Epithelial cell of proximal tubule (primary cell): ENCODE measurements around the gene MAS1. TPM values are rescaled to one million over a fixed set of nuclear protein-coding genes. Genes with fewer than 3 reads are reported as not detected.

ENCODE experiments used
- DNase-seq: peaks from one replicate; pipeline ENCODE4 v3.0.0-alpha.2; 2011; ENCODE audit warnings: low read depth
- H3K4me3 ChIP-seq: 2 replicates; pipeline ENCODE4 v1.5.1; 2011; ENCODE audit warnings: low read depth, mild to moderate bottlenecking, low read length
- CTCF ChIP-seq: conservative IDR thresholded peaks from 2 replicates; pipeline ENCODE4 v1.5.1; 2012; ENCODE audit warnings: low read depth, mild to moderate bottlenecking, low read length
- total RNA-seq: library from RNA; depleted of rRNA; stranded (reverse); fragments of >200 nt; gene quantifications from 2 replicates; pipeline ENCODE4 v1.2.3, GENCODE V29; 2015

The MAS1 gene
- total RNA-seq, 1 donor from 2014 or later = not detected

GRCh38 chr6:159879856-159880255 lies 10.9 kb upstream of the MAS1 start:
- no peak overlapping the region for H3K4me3 ChIP-seq
- TF ChIP-seq CTCF = no peak
- DNase-seq = no peak

- TF ChIP-seq CTCF = no peak
- H3K4me3 ChIP-seq = no peak overlapping the region
- DNase-seq = no peak
Observed at GRCh38 chr6:159880412-159880975, 10.3 kb upstream of the MAS1 start.

GRCh38 chr6:159884720-159885119 lies 6.1 kb upstream of the MAS1 start:
- H3K4me3 ChIP-seq = no peak overlapping the region
- TF ChIP-seq CTCF = no peak
- DNase-seq = no peak

GRCh38 chr6:159886270-159886669 lies 4.5 kb upstream of the MAS1 start:
- H3K4me3 ChIP-seq = no peak overlapping the region
- no peak for DNase-seq
- no peak for TF ChIP-seq CTCF

- DNase-seq = no peak
- no peak for TF ChIP-seq CTCF
- H3K4me3 ChIP-seq = no peak overlapping the region
Observed at GRCh38 chr6:159887146-159887545, 3.6 kb upstream of the MAS1 start.

- DNase-seq = no peak
- no peak overlapping the region for H3K4me3 ChIP-seq
- no peak for TF ChIP-seq CTCF
Observed at GRCh38 chr6:159887761-159888160, 3.0 kb upstream of the MAS1 start.

GRCh38 chr6:159890201-159890600 lies 587 bp upstream of the MAS1 start:
- no peak for TF ChIP-seq CTCF

More at GRCh38 chr6:159890201-159890600, 587 bp upstream of the MAS1 start:
- DNase-seq = no peak
- H3K4me3 ChIP-seq = no peak overlapping the region
